Trophoblast cell (in vitro differentiated cells and primary cell): ENCODE results near the gene TSHZ1.

Source experiments
- DNase-seq, 2 donors: peaks; one replicate each; pipeline ENCODE4 v3.0.0-alpha.2; 2016
- H2AFZ ChIP-seq: 2 replicates; pipeline ENCODE4 v1.6.1; 2013; ENCODE audit warnings: low read length, moderate library complexity, mild to moderate bottlenecking; ENCODE audit not compliant: insufficient read depth, poor library complexity
- H2AK5ac ChIP-seq: 2 replicates; pipeline ENCODE4 v1.6.1; 2013; ENCODE audit warnings: mild to moderate bottlenecking, low read length
- H2BK120ac ChIP-seq: 2 replicates; pipeline ENCODE4 v1.6.1; 2013; ENCODE audit warnings: low read length, mild to moderate bottlenecking, moderate library complexity; ENCODE audit not compliant: insufficient read depth, poor library complexity
- H2BK12ac ChIP-seq: 2 replicates; pipeline ENCODE4 v1.6.1; 2013; ENCODE audit warnings: mild to moderate bottlenecking, low read length, moderate library complexity
- H2BK5ac ChIP-seq: 2 replicates; pipeline ENCODE4 v1.6.1; 2013; ENCODE audit warnings: low read length, low read depth, moderate library complexity, mild to moderate bottlenecking; ENCODE audit not compliant: poor library complexity
- H3K14ac ChIP-seq: 2 replicates; pipeline ENCODE4 v1.6.1; 2013; ENCODE audit warnings: mild to moderate bottlenecking, low read length
- H3K18ac ChIP-seq: 2 replicates; pipeline ENCODE4 v1.6.1; 2013; ENCODE audit warnings: mild to moderate bottlenecking, low read length
- H3K23ac ChIP-seq: 2 replicates; pipeline ENCODE4 v1.6.1; 2013; ENCODE audit warnings: low read length
- H3K27ac ChIP-seq: 2 replicates; pipeline ENCODE4 v1.5.1; 2013; ENCODE audit warnings: low read depth, mild to moderate bottlenecking, inconsistent platforms, low read length, moderate library complexity
- H3K27me3 ChIP-seq: 2 replicates; pipeline ENCODE4 v1.6.1; 2013; ENCODE audit warnings: inconsistent platforms, mild to moderate bottlenecking, low read length, moderate library complexity; ENCODE audit not compliant: insufficient read depth
- H3K36me3 ChIP-seq, 2 experiments: 1 replicate in 1 of 2; 2 replicates in 1 of 2; pipeline ENCODE4 v1.6.1; 2013; ENCODE audit warnings: low read length in 2 of 2, mild to moderate bottlenecking in 2 of 2, moderate library complexity in 1 of 2; ENCODE audit not compliant: insufficient read depth in 2 of 2, control insufficient read depth in 1 of 2
- H3K4ac ChIP-seq: 2 replicates; pipeline ENCODE4 v1.6.1; 2013; ENCODE audit warnings: low read depth, mild to moderate bottlenecking, low read length, moderate library complexity
- H3K4me1 ChIP-seq, 2 experiments: 1 replicate in 1 of 2; 2 replicates in 1 of 2; pipeline ENCODE4 v1.6.1; 2013; ENCODE audit warnings: low read length in 2 of 2, mild to moderate bottlenecking in 2 of 2, moderate library complexity in 1 of 2; ENCODE audit not compliant: insufficient read depth in 2 of 2, control insufficient read depth in 1 of 2
- H3K4me2 ChIP-seq: 2 replicates; pipeline ENCODE4 v1.6.1; 2013; ENCODE audit warnings: inconsistent platforms, mild to moderate bottlenecking, low read length, moderate library complexity
- H3K4me3 ChIP-seq: 2 replicates; pipeline ENCODE4 v1.5.1; 2013; ENCODE audit warnings: mild to moderate bottlenecking, low read depth, low read length, inconsistent platforms
- H3K79me1 ChIP-seq: one replicate; pipeline ENCODE4 v1.6.1; 2013; ENCODE audit warnings: low read length
- H3K79me2 ChIP-seq: 2 replicates; pipeline ENCODE4 v1.6.1; 2013; ENCODE audit warnings: low read length, mild to moderate bottlenecking; ENCODE audit not compliant: control insufficient read depth, insufficient read depth, poor library complexity
- H3K9ac ChIP-seq: 2 replicates; pipeline ENCODE4 v1.6.1; 2013; ENCODE audit warnings: mild to moderate bottlenecking, low read length
- H3K9me3 ChIP-seq: 2 replicates; pipeline ENCODE4 v1.6.1; 2013; ENCODE audit warnings: low read depth, mild to moderate bottlenecking, control low read depth, inconsistent platforms, low read length; ENCODE audit not compliant: insufficient read depth
- H4K12ac ChIP-seq: 2 replicates; pipeline ENCODE4 v1.6.1; 2013; ENCODE audit warnings: low read depth, mild to moderate bottlenecking, low read length, moderate library complexity
- H4K8ac ChIP-seq: 2 replicates; pipeline ENCODE4 v1.6.1; 2013; ENCODE audit warnings: low read depth, mild to moderate bottlenecking, low read length, moderate library complexity
- H4K91ac ChIP-seq: one replicate; pipeline ENCODE4 v1.6.1; 2013; ENCODE audit warnings: low read depth, mild to moderate bottlenecking, low read length, moderate library complexity
- WGBS: extraction: QIAGEN DNeasy Blood & Tissue Kit; methylation state at CpG from one replicate; pipeline ENCODE4 v1.1.7; 2013; ENCODE audit warnings: missing lambda C conversion rate; ENCODE audit not compliant: insufficient read length, insufficient coverage; ENCODE audit errors: extremely low coverage; 5-methylcytosine and 5-hydroxymethylcytosine counted together

The TSHZ1 gene

GRCh38 chr18:75244351-75245313 lies 34.0 kb downstream of the TSHZ1 start:
- no CpG with 5 or more reads among the region's 19 CpGs for WGBS
- no peak overlapping the region for H2BK120ac ChIP-seq

DNA sequence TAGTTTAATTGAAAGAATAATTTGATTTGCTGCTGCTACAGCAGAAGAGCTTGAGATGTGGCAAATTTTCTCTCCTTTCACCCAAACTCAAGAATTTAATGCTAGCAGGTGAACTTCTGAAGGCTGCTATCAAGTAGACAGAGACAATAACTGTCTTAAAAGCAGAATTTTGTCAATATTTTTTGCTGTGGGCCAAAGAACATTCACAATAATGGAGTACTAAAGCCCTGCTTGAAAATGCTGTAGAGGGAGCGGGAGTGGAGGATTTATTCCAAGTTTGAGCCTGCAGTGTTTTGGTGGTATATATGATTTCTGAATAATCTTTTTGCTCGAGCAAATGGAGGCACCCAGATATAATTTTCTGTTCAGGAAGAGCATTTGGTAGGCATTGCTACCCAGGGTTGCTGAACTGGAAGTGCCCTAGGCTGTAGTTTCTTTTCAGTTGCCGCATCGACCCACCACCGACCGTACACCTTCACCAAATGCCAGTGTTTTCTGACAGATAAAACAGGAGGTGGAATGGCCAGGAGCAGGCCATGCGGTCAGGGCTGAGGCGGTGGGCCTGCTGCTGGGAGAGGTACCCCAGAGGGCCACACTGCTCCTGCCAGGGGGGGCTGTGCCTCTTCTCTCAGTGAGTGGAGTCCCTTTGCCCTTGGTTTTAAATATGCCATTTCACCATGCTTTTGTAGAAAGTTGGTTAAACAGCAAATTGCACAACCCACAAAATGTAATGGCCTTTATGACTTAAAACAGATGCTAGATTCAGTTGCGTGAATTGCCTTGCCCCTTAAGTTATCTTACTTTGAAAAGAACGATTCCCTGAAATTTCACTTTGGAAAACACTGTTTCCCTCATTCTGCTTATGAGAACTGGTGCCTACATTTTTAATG lies 36.4 kb downstream of the TSHZ1 start:
- no CpG with 5 or more reads among the region's 10 CpGs for WGBS

More at GRCh38 chr18:75244351-75245313, 34.0 kb downstream of the TSHZ1 start:
- H3K4ac ChIP-seq, result no peak overlapping the region
- H3K4me2 ChIP-seq, result no peak overlapping the region
- H3K36me3 ChIP-seq, result no peaks in the 10 kb centered on the region
- no peak overlapping the region for H4K8ac ChIP-seq
- H4K12ac ChIP-seq, result no peak overlapping the region
- H3K27ac ChIP-seq, result no peak overlapping the region
- H3K9ac ChIP-seq, result no peak overlapping the region
- H3K18ac ChIP-seq, result no peak overlapping the region
- peak in 1 of 2 donors; percentile 46 for DNase-seq
- no peaks in the 10 kb centered on the region for H3K27me3 ChIP-seq
- peaks cover 6% of the 10 kb centered on the region for H3K9me3 ChIP-seq
- H3K23ac ChIP-seq, result no peak overlapping the region
- H3K4me1 ChIP-seq, result no peaks in the 10 kb centered on the region
- no peak overlapping the region for H2BK5ac ChIP-seq
- H3K79me2 ChIP-seq, result no peaks in the 10 kb centered on the region
- H3K14ac ChIP-seq, result no peak overlapping the region
- no peak overlapping the region for H2AFZ ChIP-seq
- no peak overlapping the region for H4K91ac ChIP-seq
- no peak overlapping the region for H2AK5ac ChIP-seq
- H2BK12ac ChIP-seq, result no peak overlapping the region
- no peak overlapping the region for H3K4me3 ChIP-seq
- H3K79me1 ChIP-seq, result no peaks in the 10 kb centered on the region

DNA sequence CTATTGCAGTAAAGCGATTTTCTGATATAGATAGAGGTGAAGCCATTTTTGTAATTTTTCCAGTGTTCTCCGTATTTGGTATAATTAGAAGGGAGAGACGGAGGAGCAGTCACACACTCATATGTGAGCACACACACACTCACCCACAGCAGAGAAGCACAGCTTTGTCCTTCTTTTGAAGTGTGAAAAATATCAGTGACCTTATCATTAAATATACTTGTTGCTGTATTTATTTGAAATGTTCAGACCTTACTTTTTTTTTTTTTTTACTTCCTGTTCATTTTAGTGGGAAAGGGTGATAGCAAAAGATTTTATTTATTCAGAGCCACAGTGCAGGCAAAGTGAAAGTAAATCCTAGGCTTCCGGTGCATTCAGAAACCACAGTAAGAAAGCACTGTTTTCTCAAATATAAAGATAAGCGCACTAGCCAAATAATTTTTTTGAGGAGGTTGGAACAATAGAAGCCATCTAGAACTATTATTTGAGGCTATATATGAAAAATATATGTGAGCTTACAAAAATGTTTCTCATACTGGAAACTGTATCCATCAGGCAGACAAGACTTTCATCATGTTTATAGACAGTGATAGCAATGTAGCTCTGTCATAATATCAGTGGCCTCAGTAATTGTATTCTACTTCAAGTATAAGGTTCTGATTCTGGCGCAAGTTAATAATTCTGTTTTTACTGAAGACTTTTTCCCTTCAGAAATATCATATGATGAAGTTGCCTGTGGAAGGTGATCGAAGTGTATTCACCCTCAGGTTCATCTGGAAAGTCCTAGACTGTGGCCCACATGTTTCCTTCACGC lies 37.2 kb downstream of the TSHZ1 start:
- no peaks in the 10 kb centered on the region for H3K4me1 ChIP-seq
- DNase-seq, result no peak
- no CpG with 5 or more reads among the region's 8 CpGs for WGBS

More for the DNA sequence above, 36.4 kb downstream of the TSHZ1 start:
- H3K79me2 ChIP-seq, result no peaks in the 10 kb centered on the region
- H3K27me3 ChIP-seq, result no peaks in the 10 kb centered on the region
- no peak for DNase-seq
- no peaks in the 10 kb centered on the region for H3K36me3 ChIP-seq
- H2AFZ ChIP-seq, result peak overlapping the region; percentile 41
- H2BK5ac ChIP-seq, result no peak overlapping the region
- H3K23ac ChIP-seq, result no peak overlapping the region
- no peak overlapping the region for H2BK12ac ChIP-seq
- H3K79me1 ChIP-seq, result no peaks in the 10 kb centered on the region
- no peak overlapping the region for H3K4me2 ChIP-seq
- peaks cover 2% of the 10 kb centered on the region for H3K9me3 ChIP-seq
- H3K4ac ChIP-seq, result no peak overlapping the region
- no peak overlapping the region for H3K9ac ChIP-seq
- H3K14ac ChIP-seq, result no peak overlapping the region
- no peak overlapping the region for H3K18ac ChIP-seq
- no peak overlapping the region for H3K4me3 ChIP-seq
- H2BK120ac ChIP-seq, result no peak overlapping the region
- no peak overlapping the region for H4K12ac ChIP-seq
- H2AK5ac ChIP-seq, result no peak overlapping the region
- no peak overlapping the region for H4K8ac ChIP-seq
- no peak overlapping the region for H3K27ac ChIP-seq
- H3K4me1 ChIP-seq, result no peaks in the 10 kb centered on the region
- no peak overlapping the region for H4K91ac ChIP-seq

More for the DNA sequence above, 37.2 kb downstream of the TSHZ1 start:
- no peak overlapping the region for H3K4me3 ChIP-seq
- H3K79me2 ChIP-seq, result no peaks in the 10 kb centered on the region
- no peak overlapping the region for H3K14ac ChIP-seq
- H4K91ac ChIP-seq, result no peak overlapping the region
- H3K4ac ChIP-seq, result no peak overlapping the region
- H2BK5ac ChIP-seq, result no peak overlapping the region
- no peak overlapping the region for H3K9ac ChIP-seq
- no peak overlapping the region for H2BK120ac ChIP-seq
- peaks cover 2% of the 10 kb centered on the region for H3K9me3 ChIP-seq
- no peak overlapping the region for H2AFZ ChIP-seq
- H4K12ac ChIP-seq, result no peak overlapping the region
- no peak overlapping the region for H3K4me2 ChIP-seq
- H3K27ac ChIP-seq, result no peak overlapping the region
- H2AK5ac ChIP-seq, result no peak overlapping the region
- no peak overlapping the region for H3K18ac ChIP-seq
- no peaks in the 10 kb centered on the region for H3K36me3 ChIP-seq
- no peak overlapping the region for H4K8ac ChIP-seq
- no peaks in the 10 kb centered on the region for H3K79me1 ChIP-seq
- H2BK12ac ChIP-seq, result no peak overlapping the region
- no peaks in the 10 kb centered on the region for H3K27me3 ChIP-seq
- H3K23ac ChIP-seq, result no peak overlapping the region
